GM12891 (cell line): ENCODE data around the gene RSPH6A.
A peak's percentile ranks its signal among the peaks of the same experiment; 100 is the strongest.

Experiments
- DNase-seq: peaks from one replicate; pipeline ENCODE4 v3.0.0; 2011; ENCODE audit warnings: low spot score; ENCODE audit not compliant: insufficient read length
- FAIRE-seq: peaks from 2 replicates; lab custom pipeline; 2011; peaks lifted over from hg19 to GRCh38; lab: Jason Lieb, UNC
- PAX5 ChIP-seq: IDR thresholded peaks from 2 replicates; pipeline ENCODE4 v1.6.1; 2011; ENCODE audit warnings: low read length, moderate library complexity, mild to moderate bottlenecking; ENCODE audit not compliant: insufficient read depth, severe bottlenecking
- POLR2A ChIP-seq: IDR thresholded peaks from 2 replicates; pipeline ENCODE4 v1.6.1; 2011; ENCODE audit warnings: low read depth, low read length, control low read depth
- POLR2AphosphoS5 ChIP-seq: IDR thresholded peaks from 2 replicates; pipeline ENCODE4 v1.6.1; 2011; ENCODE audit warnings: low read depth, low read length, control low read depth
- POU2F2 ChIP-seq: IDR thresholded peaks from 2 replicates; pipeline ENCODE4 v1.6.1; 2011; ENCODE audit warnings: low read depth, mild to moderate bottlenecking, control low read depth, low read length, moderate library complexity
- SPI1 ChIP-seq: IDR thresholded peaks from 2 replicates; pipeline ENCODE4 v1.6.1; 2011; ENCODE audit warnings: low read depth, low read length, control low read depth
- TAF1 ChIP-seq: IDR thresholded peaks from 2 replicates; pipeline ENCODE4 v1.6.1; 2011; ENCODE audit warnings: low read depth, low read length, control low read depth

The RSPH6A gene

GRCh38 chr19:45772912-45773311, 42.2 kb downstream of the RSPH6A start:
- TF ChIP-seq POLR2AphosphoS5: 0 out of 2 replicates have a peak, but pooled peaks have one; percentile 5
- TF ChIP-seq PAX5: no peak
- 0 out of 2 replicates have a peak, but pooled peaks have one; percentile 37 for TF ChIP-seq POLR2A
- no peak for TF ChIP-seq TAF1
- DNase-seq (no peak), FAIRE-seq (no peak)

GRCh38 chr19:45772130-45772840, 42.8 kb downstream of the RSPH6A start:
- TF ChIP-seq POLR2AphosphoS5 (no peak), TAF1 (no peak), POU2F2 (no peak), PAX5 (no peak), SPI1 (no peak), POLR2A (no peak; the same call in 1 of the 2 replicates)
- no peak for DNase-seq
- FAIRE-seq: no peak

- TF ChIP-seq SPI1 (no peak), PAX5 (no peak), TAF1 (no peak), POU2F2 (no peak), POLR2A (no peak), POLR2AphosphoS5 (no peak)
- FAIRE-seq: no peak
- DNase-seq: no peak
These were observed 43.7 kb downstream of the RSPH6A start for GRCh38 chr19:45771311-45771933.

GRCh38 chr19:45770192-45771101, 44.7 kb downstream of the RSPH6A start:
- FAIRE-seq (no peak), DNase-seq (peak; percentile 93)
- TF ChIP-seq PAX5: no peak
- no peak; the same call in none of the 2 replicates for TF ChIP-seq POLR2AphosphoS5
- no peak for TF ChIP-seq SPI1
- TF ChIP-seq TAF1: no peak
- TF ChIP-seq POU2F2: no peak
- TF ChIP-seq POLR2A: no peak

- DNase-seq (no peak), FAIRE-seq (no peak)
These were observed 45.3 kb downstream of the RSPH6A start for GRCh38 chr19:45769821-45770191.

GRCh38 chr19:45768984-45769782, 45.9 kb downstream of the RSPH6A start, which contains the start of gene SIX5:
TSS of gene SIX5 (minus strand) at chr19:45769252. CDS start at chr19:45768844, 408 bp downstream.
- TF ChIP-seq POU2F2 (peak; percentile 65; the same call in 1 of the 2 replicates), POLR2AphosphoS5 (peak; percentile 45; the same call in 1 of the 2 replicates), TAF1 (no peak), POLR2A (peak; percentile 47; the same call in 1 of the 2 replicates), SPI1 (no peak), PAX5 (peak; percentile 24)
- DNase-seq (peak; percentile 99), FAIRE-seq (peak; percentile 100)

More at GRCh38 chr19:45769821-45770191, 45.3 kb downstream of the RSPH6A start:
- TF ChIP-seq TAF1: no peak
- 0 out of 2 replicates have a peak, but pooled peaks have one; percentile 9 for TF ChIP-seq POU2F2

GRCh38 chr19:45768655-45768983, 46.5 kb downstream of the RSPH6A start:
- no peak for FAIRE-seq
- TF ChIP-seq SPI1: no peak
- TF ChIP-seq POU2F2: no peak
- TF ChIP-seq POLR2A: no peak
- TF ChIP-seq POLR2AphosphoS5: no peak
- no peak for TF ChIP-seq PAX5
- TF ChIP-seq TAF1: no peak
- DNase-seq: no peak

- TF ChIP-seq PAX5 (no peak), SPI1 (no peak), POU2F2 (no peak), POLR2AphosphoS5 (no peak), POLR2A (no peak), TAF1 (no peak)
- FAIRE-seq (peak; percentile 88), DNase-seq (peak; percentile 64)
These were observed 47.0 kb downstream of the RSPH6A start for GRCh38 chr19:45767881-45768654.
